GM23338 (cell line): Measurements from ENCODE around the gene ABHD12. TPM values are rescaled to one million over a fixed set of nuclear protein-coding genes. Genes with fewer than 3 reads are reported as not detected.

Source experiments
- ATAC-seq: fragments of 200-7000 bp; cut with Tn5 transposase; 3 replicates; pipeline ENCODE4 v1.9.1; 2020
- DNase-seq: peaks from one replicate; pipeline ENCODE4 v3.0.0-alpha.2; 2015; ENCODE audit warnings: low spot score
- H2AFZ ChIP-seq: fragments of 200-600 bp; sonication (generic); 2 replicates; pipeline ENCODE4 v1.8.0; 2016; ENCODE audit warnings: antibody characterized with exemption, mild to moderate bottlenecking, moderate library complexity
- H3F3A ChIP-seq: fragments of 200-600 bp; sonication (generic); replicated peaks from 2 replicates; pipeline ENCODE4 v1.8.0; 2017; ENCODE audit warnings: antibody characterized with exemption, mixed run types, low read depth
- H3K27ac ChIP-seq: fragments of 200-600 bp; sonication (generic); 2 replicates; pipeline ENCODE4 v1.6.1; 2016; ENCODE audit warnings: low read depth
- H3K27me3 ChIP-seq: fragments of 200-600 bp; sonication (generic); 2 replicates; pipeline ENCODE4 v1.8.0; 2016; ENCODE audit warnings: mild to moderate bottlenecking, mixed run types, moderate library complexity; ENCODE audit not compliant: insufficient read depth
- H3K36me3 ChIP-seq: fragments of 200-600 bp; sonication (generic); 2 replicates; pipeline ENCODE4 v1.8.0; 2016; ENCODE audit warnings: mild to moderate bottlenecking; ENCODE audit not compliant: insufficient read depth
- H3K4me1 ChIP-seq: fragments of 200-600 bp; sonication (generic); 2 replicates; pipeline ENCODE4 v1.8.0; 2016; ENCODE audit warnings: mild to moderate bottlenecking, moderate library complexity; ENCODE audit not compliant: insufficient read depth
- H3K4me2 ChIP-seq: fragments of 200-600 bp; sonication (generic); 2 replicates; pipeline ENCODE4 v1.7.1; 2017; ENCODE audit warnings: mixed run types
- H3K4me3 ChIP-seq: fragments of 200-600 bp; sonication (generic); 2 replicates; pipeline ENCODE4 v1.6.1; 2016; ENCODE audit warnings: mixed run types
- H3K79me2 ChIP-seq: fragments of 200-600 bp; sonication (generic); replicated peaks from 2 replicates; pipeline ENCODE4 v1.8.0; 2017; ENCODE audit warnings: mild to moderate bottlenecking; ENCODE audit not compliant: insufficient read depth
- H3K9me2 ChIP-seq: fragments of 200-600 bp; sonication (generic); 2 replicates; pipeline ENCODE4 v1.8.0; 2017; ENCODE audit not compliant: insufficient read depth
- H4K20me1 ChIP-seq: fragments of 200-600 bp; sonication (generic); replicated peaks from 2 replicates; pipeline ENCODE4 v1.8.0; 2017; ENCODE audit warnings: mild to moderate bottlenecking; ENCODE audit not compliant: insufficient read depth
- H3K27ac Mint-ChIP-seq: 2 replicates; pipeline ENCODE4 v1.8.0; 2020; ENCODE audit warnings: inconsistent platforms, mild to moderate bottlenecking, moderate library complexity, mixed read lengths
- H3K27me3 Mint-ChIP-seq: 3 replicates; pipeline ENCODE4 v1.8.0; 2022; ENCODE audit warnings: low read depth, mild to moderate bottlenecking, moderate library complexity, mixed read lengths, inconsistent platforms; ENCODE audit not compliant: insufficient read depth, poor library complexity
- H3K36me3 Mint-ChIP-seq: 3 replicates; pipeline ENCODE4 v1.8.0; 2021; ENCODE audit warnings: low read depth, mild to moderate bottlenecking, inconsistent platforms, moderate library complexity, mixed read lengths
- H3K4me1 Mint-ChIP-seq: 3 replicates; pipeline ENCODE4 v1.8.0; 2020; ENCODE audit warnings: mild to moderate bottlenecking, inconsistent platforms, mixed read lengths
- H3K4me3 Mint-ChIP-seq: 3 replicates; pipeline ENCODE4 v1.8.0; 2021; ENCODE audit warnings: moderate library complexity, mild to moderate bottlenecking, inconsistent platforms, mixed read lengths
- H3K9me3 Mint-ChIP-seq: 3 replicates; pipeline ENCODE4 v1.8.0; 2020; ENCODE audit warnings: moderate library complexity, mild to moderate bottlenecking, inconsistent platforms, mixed read lengths
- CREB1 ChIP-seq: fragments of 250-450 bp; sonication (Bioruptor Pico); IDR thresholded peaks from 2 replicates; pipeline ENCODE4 v1.5.0; 2020; ENCODE audit warnings: low read depth, mild to moderate bottlenecking, moderate library complexity
- JUNB ChIP-seq: IDR thresholded peaks from one replicate; pipeline ENCODE4 v1.6.1; 2016; ENCODE audit warnings: antibody characterized with exemption; ENCODE audit not compliant: unreplicated experiment
- NANOG ChIP-seq: IDR thresholded peaks from 2 replicates; pipeline ENCODE4 v1.6.1; 2016; ENCODE audit warnings: antibody characterized with exemption, borderline replicate concordance
- POLR2AphosphoS5 ChIP-seq: IDR thresholded peaks from 2 replicates; pipeline ENCODE4 v1.6.1; 2016; ENCODE audit warnings: antibody characterized with exemption, low read depth
- STAT1 ChIP-seq: IDR thresholded peaks from one replicate; pipeline ENCODE4 v1.6.1; 2016; ENCODE audit warnings: antibody characterized with exemption; ENCODE audit not compliant: unreplicated experiment
- polyA plus RNA-seq: library from polyadenylated mRNA; unstranded; fragments of >200 nt; fragmentation: Nextera tagmentation; extraction: Ambion mirVana; gene quantifications from 2 replicates; pipeline ENCODE4 v1.2.1, GENCODE V29; 2016
- total RNA-seq: library from RNA; depleted of rRNA; stranded (reverse); fragments of >200 nt; shearing (Covaris generic); gene quantifications from 2 replicates; pipeline ENCODE4 v1.2.3, GENCODE V29; 2014
- TF ChIP-seq, protein P1 (sequence below), 2 experiments: fragments of 200-600 bp in 1 of 2; sonication (generic) in 1 of 2; conservative IDR thresholded peaks; 2 replicates each; pipeline versions ENCODE4 v1.5.1 to v1.6.1; 2016 to 2017; ENCODE audit warnings: antibody characterized with exemption in 2 of 2, low read depth in 2 of 2, mild to moderate bottlenecking in 2 of 2, moderate library complexity in 1 of 2
- TF ChIP-seq, protein P2 (sequence below): fragments of 250-450 bp; sonication (Bioruptor Pico); IDR thresholded peaks from 2 replicates; pipeline ENCODE4 v1.5.0; 2020; ENCODE audit warnings: mild to moderate bottlenecking, moderate library complexity

ABHD12 gene
- total and polyA plus RNA-seq, 2 experiments from 2014 or later, result 40.2 to 57.8 TPM

DNA sequence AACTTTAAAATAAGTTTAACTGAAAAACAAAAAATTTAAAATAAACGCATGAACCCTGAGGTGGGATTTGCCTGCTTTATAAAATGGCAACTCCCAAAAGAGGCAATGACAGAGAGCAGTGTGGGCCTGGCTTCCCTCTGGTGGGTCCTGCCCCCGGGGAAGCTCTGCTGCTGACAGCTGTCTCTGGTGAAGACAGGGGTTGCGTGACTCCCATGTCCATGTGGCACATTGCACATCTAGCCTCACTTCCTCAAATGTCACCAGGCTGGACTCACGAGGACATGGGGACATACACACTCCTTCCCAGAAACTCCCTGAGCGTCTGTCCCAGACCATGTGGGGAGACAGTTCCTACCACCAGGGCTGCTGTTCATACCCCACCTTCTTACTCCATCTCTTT, 66.2 kb downstream of the ABHD12 start:
- H3F3A ChIP-seq, result no peaks in the 10 kb centered on the region
- no peak overlapping the region for H3K27ac ChIP-seq
- Mint-ChIP-seq H3K36me3 (peaks cover 41% of the 10 kb centered on the region), H3K27me3 (peaks cover 9% of the 10 kb centered on the region), H3K27ac (peak overlapping the region; percentile 56; the same call in 1 of the 2 replicates), H3K4me1 (peaks cover 44% of the 10 kb centered on the region), H3K9me3 (peaks cover 3% of the 10 kb centered on the region), H3K4me3 (no peak overlapping the region)
- no peak overlapping the region for H3K4me3 ChIP-seq
- peaks cover 11% of the 10 kb centered on the region; the same call in 1 of the 2 replicates for H4K20me1 ChIP-seq
- H3K9me2 ChIP-seq, result no peaks in the 10 kb centered on the region
- peak; percentile 36 for ATAC-seq
- H3K27me3 ChIP-seq, result no peaks in the 10 kb centered on the region
- peaks cover 54% of the 10 kb centered on the region for H3K79me2 ChIP-seq
- peaks cover 8% of the 10 kb centered on the region; the same call in 1 of the 2 replicates for H3K36me3 ChIP-seq
- no peak overlapping the region for H2AFZ ChIP-seq
- TF ChIP-seq, protein P1, sequence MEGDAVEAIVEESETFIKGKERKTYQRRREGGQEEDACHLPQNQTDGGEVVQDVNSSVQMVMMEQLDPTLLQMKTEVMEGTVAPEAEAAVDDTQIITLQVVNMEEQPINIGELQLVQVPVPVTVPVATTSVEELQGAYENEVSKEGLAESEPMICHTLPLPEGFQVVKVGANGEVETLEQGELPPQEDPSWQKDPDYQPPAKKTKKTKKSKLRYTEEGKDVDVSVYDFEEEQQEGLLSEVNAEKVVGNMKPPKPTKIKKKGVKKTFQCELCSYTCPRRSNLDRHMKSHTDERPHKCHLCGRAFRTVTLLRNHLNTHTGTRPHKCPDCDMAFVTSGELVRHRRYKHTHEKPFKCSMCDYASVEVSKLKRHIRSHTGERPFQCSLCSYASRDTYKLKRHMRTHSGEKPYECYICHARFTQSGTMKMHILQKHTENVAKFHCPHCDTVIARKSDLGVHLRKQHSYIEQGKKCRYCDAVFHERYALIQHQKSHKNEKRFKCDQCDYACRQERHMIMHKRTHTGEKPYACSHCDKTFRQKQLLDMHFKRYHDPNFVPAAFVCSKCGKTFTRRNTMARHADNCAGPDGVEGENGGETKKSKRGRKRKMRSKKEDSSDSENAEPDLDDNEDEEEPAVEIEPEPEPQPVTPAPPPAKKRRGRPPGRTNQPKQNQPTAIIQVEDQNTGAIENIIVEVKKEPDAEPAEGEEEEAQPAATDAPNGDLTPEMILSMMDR (conservative IDR thresholded peaks at IDR 0.05; ENCODE audit: low read depth in 2 of 2), result no peak
- TF ChIP-seq, protein P2, sequence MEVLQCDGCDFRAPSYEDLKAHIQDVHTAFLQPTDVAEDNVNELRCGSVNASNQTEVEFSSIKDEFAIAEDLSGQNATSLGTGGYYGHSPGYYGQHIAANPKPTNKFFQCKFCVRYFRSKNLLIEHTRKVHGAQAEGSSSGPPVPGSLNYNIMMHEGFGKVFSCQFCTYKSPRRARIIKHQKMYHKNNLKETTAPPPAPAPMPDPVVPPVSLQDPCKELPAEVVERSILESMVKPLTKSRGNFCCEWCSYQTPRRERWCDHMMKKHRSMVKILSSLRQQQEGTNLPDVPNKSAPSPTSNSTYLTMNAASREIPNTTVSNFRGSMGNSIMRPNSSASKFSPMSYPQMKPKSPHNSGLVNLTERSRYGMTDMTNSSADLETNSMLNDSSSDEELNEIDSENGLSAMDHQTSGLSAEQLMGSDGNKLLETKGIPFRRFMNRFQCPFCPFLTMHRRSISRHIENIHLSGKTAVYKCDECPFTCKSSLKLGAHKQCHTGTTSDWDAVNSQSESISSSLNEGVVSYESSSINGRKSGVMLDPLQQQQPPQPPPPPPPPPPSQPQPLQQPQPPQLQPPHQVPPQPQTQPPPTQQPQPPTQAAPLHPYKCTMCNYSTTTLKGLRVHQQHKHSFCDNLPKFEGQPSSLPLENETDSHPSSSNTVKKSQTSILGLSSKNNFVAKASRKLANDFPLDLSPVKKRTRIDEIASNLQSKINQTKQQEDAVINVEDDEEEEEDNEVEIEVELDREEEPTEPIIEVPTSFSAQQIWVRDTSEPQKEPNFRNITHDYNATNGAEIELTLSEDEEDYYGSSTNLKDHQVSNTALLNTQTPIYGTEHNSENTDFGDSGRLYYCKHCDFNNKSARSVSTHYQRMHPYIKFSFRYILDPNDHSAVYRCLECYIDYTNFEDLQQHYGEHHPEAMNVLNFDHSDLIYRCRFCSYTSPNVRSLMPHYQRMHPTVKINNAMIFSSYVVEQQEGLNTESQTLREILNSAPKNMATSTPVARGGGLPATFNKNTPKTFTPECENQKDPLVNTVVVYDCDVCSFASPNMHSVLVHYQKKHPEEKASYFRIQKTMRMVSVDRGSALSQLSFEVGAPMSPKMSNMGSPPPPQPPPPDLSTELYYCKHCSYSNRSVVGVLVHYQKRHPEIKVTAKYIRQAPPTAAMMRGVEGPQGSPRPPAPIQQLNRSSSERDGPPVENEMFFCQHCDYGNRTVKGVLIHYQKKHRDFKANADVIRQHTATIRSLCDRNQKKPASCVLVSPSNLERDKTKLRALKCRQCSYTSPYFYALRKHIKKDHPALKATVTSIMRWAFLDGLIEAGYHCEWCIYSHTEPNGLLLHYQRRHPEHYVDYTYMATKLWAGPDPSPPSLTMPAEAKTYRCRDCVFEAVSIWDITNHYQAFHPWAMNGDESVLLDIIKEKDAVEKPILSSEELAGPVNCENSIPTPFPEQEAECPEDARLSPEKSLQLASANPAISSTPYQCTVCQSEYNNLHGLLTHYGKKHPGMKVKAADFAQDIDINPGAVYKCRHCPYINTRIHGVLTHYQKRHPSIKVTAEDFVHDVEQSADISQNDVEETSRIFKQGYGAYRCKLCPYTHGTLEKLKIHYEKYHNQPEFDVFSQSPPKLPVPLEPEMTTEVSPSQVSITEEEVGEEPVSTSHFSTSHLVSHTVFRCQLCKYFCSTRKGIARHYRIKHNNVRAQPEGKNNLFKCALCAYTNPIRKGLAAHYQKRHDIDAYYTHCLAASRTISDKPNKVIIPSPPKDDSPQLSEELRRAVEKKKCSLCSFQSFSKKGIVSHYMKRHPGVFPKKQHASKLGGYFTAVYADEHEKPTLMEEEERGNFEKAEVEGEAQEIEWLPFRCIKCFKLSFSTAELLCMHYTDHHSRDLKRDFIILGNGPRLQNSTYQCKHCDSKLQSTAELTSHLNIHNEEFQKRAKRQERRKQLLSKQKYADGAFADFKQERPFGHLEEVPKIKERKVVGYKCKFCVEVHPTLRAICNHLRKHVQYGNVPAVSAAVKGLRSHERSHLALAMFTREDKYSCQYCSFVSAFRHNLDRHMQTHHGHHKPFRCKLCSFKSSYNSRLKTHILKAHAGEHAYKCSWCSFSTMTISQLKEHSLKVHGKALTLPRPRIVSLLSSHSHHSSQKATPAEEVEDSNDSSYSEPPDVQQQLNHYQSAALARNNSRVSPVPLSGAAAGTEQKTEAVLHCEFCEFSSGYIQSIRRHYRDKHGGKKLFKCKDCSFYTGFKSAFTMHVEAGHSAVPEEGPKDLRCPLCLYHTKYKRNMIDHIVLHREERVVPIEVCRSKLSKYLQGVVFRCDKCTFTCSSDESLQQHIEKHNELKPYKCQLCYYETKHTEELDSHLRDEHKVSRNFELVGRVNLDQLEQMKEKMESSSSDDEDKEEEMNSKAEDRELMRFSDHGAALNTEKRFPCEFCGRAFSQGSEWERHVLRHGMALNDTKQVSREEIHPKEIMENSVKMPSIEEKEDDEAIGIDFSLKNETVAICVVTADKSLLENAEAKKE (CRISPR knock-in tag), result no peak
- TF ChIP-seq POLR2AphosphoS5, result no peak
- no peak for TF ChIP-seq STAT1
- no peak for TF ChIP-seq CREB1 (CRISPR knock-in tag)
- no peak for TF ChIP-seq JUNB
- TF ChIP-seq NANOG, result no peak
- peak overlapping the region; percentile 49 for H3K4me2 ChIP-seq
- H3K4me1 ChIP-seq, result peaks cover 23% of the 10 kb centered on the region
- no peak for DNase-seq
